ENCODE data around the gene MYOM1. TPM values are rescaled to one million over a fixed set of nuclear protein-coding genes. Genes with fewer than 3 reads are reported as not detected.
A peak's percentile ranks its signal among the peaks of the same experiment; 100 is the strongest.
"Not testable (repeated sequence)": the region's sequence is repeated elsewhere in the genome, so short reads cannot be mapped to it uniquely, and the experiment has no call there.

Gene MYOM1
- total RNA-seq, 1 donor = 0.86 TPM

- no peak for TF ChIP-seq CTCF (IDR thresholded peaks at IDR 0.05; ENCODE audit: insufficient read depth, low read depth, low read length)
- DNase-seq (ENCODE audit: low read depth) = no peak
- no peak overlapping the region for H3K4me3 ChIP-seq (ENCODE audit: low read depth, low read length)
Observed at GRCh38 chr18:3205239-3205638, 14.5 kb downstream of the MYOM1 start.

- TF ChIP-seq CTCF (IDR thresholded peaks at IDR 0.05; ENCODE audit: insufficient read depth, low read depth, low read length) = no peak
- DNase-seq (ENCODE audit: low read depth) = peak; percentile 11
- H3K4me3 ChIP-seq (ENCODE audit: low read depth, low read length) = no peak overlapping the region
Observed at GRCh38 chr18:3199942-3200645, 19.7 kb downstream of the MYOM1 start.

- H3K4me3 ChIP-seq (ENCODE audit: low read depth, low read length); DNase-seq (ENCODE audit: low read depth): not testable (repeated sequence)
Observed at GRCh38 chr18:3198260-3198860, 21.4 kb downstream of the MYOM1 start.

- no peak for DNase-seq (ENCODE audit: low read depth)
- H3K4me3 ChIP-seq (ENCODE audit: low read depth, low read length) = no peak overlapping the region
- TF ChIP-seq CTCF (IDR thresholded peaks at IDR 0.05; ENCODE audit: insufficient read depth, low read depth, low read length) = no peak
Observed at GRCh38 chr18:3194947-3195612, 24.7 kb downstream of the MYOM1 start.

- TF ChIP-seq CTCF (IDR thresholded peaks at IDR 0.05; ENCODE audit: insufficient read depth, low read depth, low read length) = no peak
- no peak for DNase-seq (ENCODE audit: low read depth)
- no peak overlapping the region for H3K4me3 ChIP-seq (ENCODE audit: low read depth, low read length)
Observed at GRCh38 chr18:3193331-3193730, 26.4 kb downstream of the MYOM1 start.

GRCh38 chr18:3192752-3193151 is 27.0 kb downstream of the MYOM1 start:
- no peak overlapping the region for H3K4me3 ChIP-seq (ENCODE audit: low read depth, low read length)
- TF ChIP-seq CTCF (IDR thresholded peaks at IDR 0.05; ENCODE audit: insufficient read depth, low read depth, low read length) = no peak
- DNase-seq (ENCODE audit: low read depth) = no peak

- no peak overlapping the region for H3K4me3 ChIP-seq (ENCODE audit: low read depth, low read length)
- TF ChIP-seq CTCF (IDR thresholded peaks at IDR 0.05; ENCODE audit: insufficient read depth, low read depth, low read length) = no peak
- no peak for DNase-seq (ENCODE audit: low read depth)
Observed at GRCh38 chr18:3192286-3192685, 27.5 kb downstream of the MYOM1 start.

Data from fibroblast of villous mesenchyme (primary cell).